Ecto neural progenitor cell (in vitro differentiated cells): ENCODE results near the gene PDCL3.

Experiments used
- DNase-seq: peaks from one replicate; pipeline ENCODE4 v3.0.0-alpha.2; 2018; ENCODE audit warnings: low spot score

Gene PDCL3

GRCh38 chr2:100611079-100612029, 48.6 kb downstream of the PDCL3 start:
- DNase-seq = no peak

- peak; percentile 23 for DNase-seq
Measured at GRCh38 chr2:100612388-100613000, 49.7 kb downstream of the PDCL3 start.

- DNase-seq = no peak
Measured at GRCh38 chr2:100613719-100614118, 50.9 kb downstream of the PDCL3 start.

GRCh38 chr2:100614455-100615000, 51.7 kb downstream of the PDCL3 start:
- DNase-seq = peak; percentile 34

- DNase-seq = peak; percentile 19
Measured at GRCh38 chr2:100615471-100615870, 52.7 kb downstream of the PDCL3 start.

- peak; percentile 32 for DNase-seq
Measured at GRCh38 chr2:100615886-100616285, 53.1 kb downstream of the PDCL3 start.

- peak; percentile 18 for DNase-seq
Measured at GRCh38 chr2:100616841-100617390, 54.1 kb downstream of the PDCL3 start.

GRCh38 chr2:100619951-100620350, 57.2 kb downstream of the PDCL3 start:
- peak; percentile 1 for DNase-seq

- DNase-seq = no peak
Measured at GRCh38 chr2:100620481-100620880, 57.7 kb downstream of the PDCL3 start.

GRCh38 chr2:100621371-100621951, 58.7 kb downstream of the PDCL3 start:
- peak; percentile 12 for DNase-seq

- DNase-seq = peak; percentile 3
Measured at GRCh38 chr2:100623033-100623715, 60.4 kb downstream of the PDCL3 start.

GRCh38 chr2:100623930-100624329, 61.1 kb downstream of the PDCL3 start:
- DNase-seq = no peak

GRCh38 chr2:100624536-100624935, 61.7 kb downstream of the PDCL3 start:
- DNase-seq = peak; percentile 16

- DNase-seq = peak; percentile 22
Measured at GRCh38 chr2:100625717-100626116, 62.9 kb downstream of the PDCL3 start.
